NCI-H146 (cell line): ENCODE results near the gene PRRX2.
"Not testable (repeated sequence)": the region's sequence is repeated elsewhere in the genome, so short reads cannot be mapped to it uniquely, and the experiment has no call there.

Source experiments
- DNase-seq: peaks from one replicate; lab custom pipeline; 2025; lab: John Stamatoyannopoulos, UW

Gene PRRX2

GRCh38 chr9:129654554-129655040 lies 10.8 kb upstream of the PRRX2 start:
- DNase-seq, result no peak

GRCh38 chr9:129655154-129655553 lies 10.3 kb upstream of the PRRX2 start:
- no peak for DNase-seq

- DNase-seq, result no peak
Measured at GRCh38 chr9:129655696-129656095, 9.8 kb upstream of the PRRX2 start.

- no peak for DNase-seq
Measured at GRCh38 chr9:129656795-129657390, 8.6 kb upstream of the PRRX2 start.

GRCh38 chr9:129661029-129661428 lies 4.4 kb upstream of the PRRX2 start:
- DNase-seq, result no peak

GRCh38 chr9:129662239-129662638 lies 3.2 kb upstream of the PRRX2 start:
- not testable (repeated sequence) for DNase-seq

GRCh38 chr9:129664746-129665388 lies 580 bp upstream of the PRRX2 start:
- no peak for DNase-seq

- no peak for DNase-seq
Measured at GRCh38 chr9:129665814-129666520, 520 bp downstream of the PRRX2 start.

GRCh38 chr9:129666575-129666974 lies 1.1 kb downstream of the PRRX2 start:
- no peak for DNase-seq

GRCh38 chr9:129667378-129667777 lies 1.9 kb downstream of the PRRX2 start:
- no peak for DNase-seq

- DNase-seq, result no peak
Measured at GRCh38 chr9:129667850-129668249, 2.4 kb downstream of the PRRX2 start.

GRCh38 chr9:129669141-129669718 lies 3.8 kb downstream of the PRRX2 start:
- DNase-seq, result no peak

GRCh38 chr9:129669946-129670345 lies 4.5 kb downstream of the PRRX2 start:
- no peak for DNase-seq

GRCh38 chr9:129671065-129671464 lies 5.6 kb downstream of the PRRX2 start:
- DNase-seq, result no peak

GRCh38 chr9:129671519-129671918 lies 6.1 kb downstream of the PRRX2 start:
- DNase-seq, result no peak

GRCh38 chr9:129672702-129673101 lies 7.3 kb downstream of the PRRX2 start:
- no peak for DNase-seq

- no peak for DNase-seq
Measured at GRCh38 chr9:129673602-129674001, 8.2 kb downstream of the PRRX2 start.

GRCh38 chr9:129674229-129674628 lies 8.8 kb downstream of the PRRX2 start:
- DNase-seq, result no peak

GRCh38 chr9:129675620-129676019 lies 10.2 kb downstream of the PRRX2 start:
- DNase-seq, result no peak

GRCh38 chr9:129676287-129676686 lies 10.8 kb downstream of the PRRX2 start:
- DNase-seq, result no peak

- DNase-seq, result no peak
Measured at GRCh38 chr9:129676975-129677374, 11.5 kb downstream of the PRRX2 start.

GRCh38 chr9:129677456-129677855 lies 12.0 kb downstream of the PRRX2 start:
- DNase-seq, result no peak

GRCh38 chr9:129678844-129679243 lies 13.4 kb downstream of the PRRX2 start:
- no peak for DNase-seq
